Retinal pigment epithelial cell (primary cell): ENCODE data around the gene PLEKHD1.

Experiments used
- DNase-seq: peaks from one replicate; pipeline ENCODE4 v3.0.0-alpha.2; 2010; ENCODE audit warnings: low read depth
- H3K4me3 ChIP-seq: 2 replicates; pipeline ENCODE4 v1.5.1; 2011; ENCODE audit warnings: mild to moderate bottlenecking, low read length, control low read depth, moderate library complexity
- TF ChIP-seq, protein P1 (sequence below): conservative IDR thresholded peaks from 2 replicates; pipeline ENCODE4 v1.5.1; 2011; ENCODE audit warnings: low read depth, low read length, control low read depth, inconsistent platforms

Gene PLEKHD1

DNA sequence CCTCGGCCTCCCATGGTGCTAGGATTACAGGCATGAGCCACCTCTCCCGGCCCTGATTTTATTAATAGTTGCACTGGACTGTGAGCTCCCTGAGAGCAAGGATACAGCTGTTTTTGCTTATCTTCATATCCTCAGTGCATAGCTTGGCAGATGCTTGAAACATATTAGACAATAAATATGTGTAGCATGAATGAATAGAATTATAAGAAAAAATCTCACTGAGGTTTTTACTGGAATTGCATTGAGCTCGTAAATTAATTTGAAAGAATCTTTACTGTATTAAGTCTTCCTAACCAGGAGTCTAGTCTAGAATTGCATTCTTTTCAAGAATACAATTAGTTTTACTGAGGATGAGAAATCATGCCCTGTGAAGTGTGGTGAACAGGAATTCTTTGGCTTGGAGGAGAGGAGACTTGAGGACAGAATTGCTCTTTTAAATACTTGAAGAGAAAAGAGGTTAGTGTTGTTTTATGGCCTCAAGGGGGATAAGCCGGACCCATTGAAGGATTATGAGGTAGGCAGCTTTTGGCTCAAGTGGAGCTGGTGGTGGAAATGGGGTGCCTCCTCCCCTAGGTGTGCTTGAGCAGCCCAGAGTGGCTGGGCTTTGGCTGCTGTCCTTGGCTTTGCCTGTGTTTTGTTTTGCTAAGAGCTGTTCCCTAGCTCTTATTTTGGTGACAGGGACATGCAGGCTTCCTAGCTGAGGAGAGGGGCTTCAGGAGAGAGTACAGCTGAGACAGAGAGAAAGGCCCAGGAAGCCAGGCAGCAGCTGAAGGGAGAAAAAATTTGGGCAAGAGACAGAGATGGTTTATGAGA, 34.0 kb downstream of the PLEKHD1 start:
- TF ChIP-seq, protein P1, sequence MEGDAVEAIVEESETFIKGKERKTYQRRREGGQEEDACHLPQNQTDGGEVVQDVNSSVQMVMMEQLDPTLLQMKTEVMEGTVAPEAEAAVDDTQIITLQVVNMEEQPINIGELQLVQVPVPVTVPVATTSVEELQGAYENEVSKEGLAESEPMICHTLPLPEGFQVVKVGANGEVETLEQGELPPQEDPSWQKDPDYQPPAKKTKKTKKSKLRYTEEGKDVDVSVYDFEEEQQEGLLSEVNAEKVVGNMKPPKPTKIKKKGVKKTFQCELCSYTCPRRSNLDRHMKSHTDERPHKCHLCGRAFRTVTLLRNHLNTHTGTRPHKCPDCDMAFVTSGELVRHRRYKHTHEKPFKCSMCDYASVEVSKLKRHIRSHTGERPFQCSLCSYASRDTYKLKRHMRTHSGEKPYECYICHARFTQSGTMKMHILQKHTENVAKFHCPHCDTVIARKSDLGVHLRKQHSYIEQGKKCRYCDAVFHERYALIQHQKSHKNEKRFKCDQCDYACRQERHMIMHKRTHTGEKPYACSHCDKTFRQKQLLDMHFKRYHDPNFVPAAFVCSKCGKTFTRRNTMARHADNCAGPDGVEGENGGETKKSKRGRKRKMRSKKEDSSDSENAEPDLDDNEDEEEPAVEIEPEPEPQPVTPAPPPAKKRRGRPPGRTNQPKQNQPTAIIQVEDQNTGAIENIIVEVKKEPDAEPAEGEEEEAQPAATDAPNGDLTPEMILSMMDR = no peak
- DNase-seq = no peak
- H3K4me3 ChIP-seq = no peak overlapping the region

DNA sequence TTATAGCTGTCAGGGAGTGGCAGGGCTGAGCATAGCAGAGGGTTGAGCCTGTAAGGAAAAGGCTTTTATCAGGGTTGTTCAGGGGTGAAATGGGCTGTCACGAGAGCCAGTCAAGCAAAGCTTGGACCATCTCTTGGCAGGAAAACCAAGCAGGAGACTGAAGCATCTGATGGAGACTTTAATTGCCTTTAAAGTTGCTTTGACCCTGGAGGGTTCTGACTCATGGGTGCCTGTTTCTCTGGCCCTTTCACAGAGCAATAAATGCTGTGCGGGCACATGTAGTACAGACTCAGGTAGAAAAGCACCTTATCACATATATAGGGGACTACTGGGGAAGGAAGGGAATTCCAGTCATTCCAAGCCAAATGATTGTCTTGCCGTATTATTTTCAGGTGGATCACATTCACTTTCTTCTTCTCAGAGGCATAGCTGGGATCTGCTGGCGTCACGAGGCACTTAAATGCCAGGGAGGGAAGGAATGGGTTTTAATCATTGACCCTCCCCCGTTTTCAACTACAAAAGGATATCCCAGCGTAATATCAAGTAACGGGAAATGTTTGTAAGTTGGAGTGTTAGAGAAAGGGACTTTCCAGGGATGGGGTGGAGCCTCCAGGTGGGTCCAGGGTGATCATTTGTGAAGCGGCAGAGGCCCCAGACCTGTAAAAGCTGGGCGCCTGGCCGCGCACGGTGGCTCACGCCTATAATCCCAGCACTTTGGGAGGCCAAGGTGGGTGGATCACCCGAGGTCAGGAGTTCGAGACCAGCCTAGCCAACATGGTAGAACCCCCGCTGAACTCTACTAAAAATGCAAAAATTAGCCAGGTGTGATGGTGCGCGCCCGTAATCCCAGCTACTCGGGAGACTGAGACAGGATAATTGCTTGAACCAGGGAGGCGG, 34.9 kb downstream of the PLEKHD1 start:
- no peak for DNase-seq
- TF ChIP-seq, protein P1 = no peak
- no peak overlapping the region for H3K4me3 ChIP-seq

DNA sequence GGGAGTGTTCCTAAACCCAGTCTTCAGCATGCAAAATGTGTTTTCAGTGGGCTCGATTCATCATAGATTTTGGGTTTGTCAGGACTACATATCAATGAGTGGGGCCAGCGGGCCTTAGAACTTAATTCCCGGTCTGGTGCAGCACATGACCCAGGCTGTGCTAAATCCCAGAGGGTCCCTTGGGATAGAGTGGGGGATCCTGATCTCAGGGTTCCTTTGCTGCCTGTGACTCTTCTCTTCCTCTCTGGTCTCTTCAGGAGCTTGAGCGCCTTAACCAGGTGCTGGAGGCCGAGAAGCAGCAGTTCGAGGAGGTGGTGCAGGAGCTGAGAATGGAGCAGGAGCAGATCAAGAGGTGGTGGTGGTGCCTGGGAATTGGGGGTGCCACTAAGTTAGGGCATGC, 37.5 kb downstream of the PLEKHD1 start:
- no peak for DNase-seq
- TF ChIP-seq, protein P1 = no peak
- no peak overlapping the region for H3K4me3 ChIP-seq

DNA sequence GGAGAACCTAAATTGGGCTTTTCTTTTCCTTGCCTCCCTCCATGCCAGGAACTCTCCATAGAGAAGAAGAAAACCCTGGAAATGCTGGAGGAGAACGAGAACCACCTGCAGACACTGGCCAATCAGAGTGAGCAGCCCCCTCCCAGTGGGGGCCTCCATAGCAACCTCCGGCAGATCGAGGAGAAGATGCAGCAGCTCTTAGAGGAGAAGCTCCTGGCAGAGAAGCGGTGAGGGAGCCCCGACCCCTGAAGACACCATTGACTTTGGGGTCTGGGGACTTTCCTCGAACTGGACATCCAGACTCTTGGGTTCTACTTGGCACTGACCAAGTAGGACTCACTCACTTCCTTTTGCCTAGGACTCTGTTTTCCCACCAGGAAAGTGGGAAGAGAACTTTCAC, 41.4 kb downstream of the PLEKHD1 start:
- DNase-seq = no peak
- H3K4me3 ChIP-seq = no peak overlapping the region
- TF ChIP-seq, protein P1 = no peak

DNA sequence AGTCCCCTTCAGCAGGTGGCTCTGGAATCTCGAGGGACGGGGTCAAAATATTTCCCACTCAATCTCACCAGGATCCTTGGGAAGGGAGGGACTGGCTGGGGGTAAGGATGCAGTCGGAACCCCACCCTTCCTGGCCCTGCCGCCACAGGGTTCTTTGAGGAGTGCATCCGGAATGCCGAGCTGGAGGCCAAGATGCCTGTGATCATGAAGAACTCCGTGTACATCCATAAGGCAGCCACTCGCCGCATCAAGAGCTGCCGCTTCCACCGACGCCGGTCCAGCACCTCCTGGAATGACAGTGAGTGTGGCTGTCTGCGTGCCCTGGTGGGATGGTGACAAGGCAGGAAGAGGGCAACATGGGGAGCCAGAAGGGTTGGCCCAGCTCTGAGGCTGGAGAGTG, 43.1 kb downstream of the PLEKHD1 start:
- no peak for DNase-seq
- H3K4me3 ChIP-seq = no peak overlapping the region
- TF ChIP-seq, protein P1 = no peak

DNA sequence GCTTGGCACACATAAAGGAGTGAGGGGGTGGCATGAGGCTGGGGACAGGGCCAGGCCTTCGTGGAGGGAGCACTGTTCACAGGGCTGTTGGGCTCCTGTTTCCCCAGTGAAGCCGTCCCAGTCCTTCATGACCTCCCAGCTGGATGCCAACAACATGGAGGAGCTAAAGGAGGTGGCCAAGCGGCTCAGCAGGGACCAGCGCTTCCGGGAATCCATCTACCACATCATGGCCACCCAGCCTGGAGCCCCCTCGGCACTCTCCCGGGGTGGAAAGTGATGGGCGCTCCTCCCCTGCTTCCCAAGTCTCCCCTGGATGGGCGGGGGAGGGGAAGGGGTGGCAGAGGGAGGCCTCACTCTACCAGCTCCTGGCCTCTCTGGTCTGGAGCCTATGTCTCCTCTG, 43.6 kb downstream of the PLEKHD1 start:
- TF ChIP-seq, protein P1 = no peak
- no peak for DNase-seq
- H3K4me3 ChIP-seq = no peak overlapping the region
